HepG2 (cell line): ENCODE measurements around the gene PPP2R2C.

Source experiments
- CEBPG ChIP-seq: IDR thresholded peaks from 2 replicates; pipeline ENCODE4 v1.6.1; 2016
- ELF4 ChIP-seq: sonication (generic); formaldehyde crosslinking; IDR thresholded peaks from 2 replicates; pipeline ENCODE4 v1.5.0; 2020; ENCODE audit warnings: missing genetic modification reagents, mild to moderate bottlenecking, moderate library complexity, borderline replicate concordance
- EZH2 ChIP-seq: conservative IDR thresholded peaks from 2 replicates; pipeline ENCODE4 v1.6.1; 2012; ENCODE audit warnings: mild to moderate bottlenecking, low read depth, low read length, moderate library complexity
- KDM1A ChIP-seq: IDR thresholded peaks from 2 replicates; pipeline ENCODE4 v1.6.1; 2016; ENCODE audit warnings: missing compliant biosample characterization
- POLR2A ChIP-seq, 2 experiments: IDR thresholded peaks; 2 replicates each; pipeline ENCODE4 v1.6.1; 2011; ENCODE audit warnings: low read depth in 2 of 2, low read length in 2 of 2, mild to moderate bottlenecking in 1 of 2, moderate library complexity in 1 of 2; ENCODE audit not compliant: insufficient read depth in 1 of 2
- POLR2AphosphoS5 ChIP-seq: IDR thresholded peaks from 2 replicates; pipeline ENCODE4 v1.6.1; 2012; ENCODE audit warnings: low read depth, low read length
- REST ChIP-seq, 2 experiments: IDR thresholded peaks; 2 replicates each; pipeline ENCODE4 v1.6.1; 2011 to 2012; ENCODE audit warnings: low read length in 2 of 2, borderline replicate concordance in 1 of 2, low read depth in 1 of 2, mild to moderate bottlenecking in 1 of 2, moderate library complexity in 1 of 2
- TCF12 ChIP-seq, 2 experiments: fragments of 450-650 bp in 1 of 2; sonication (generic) in 1 of 2; formaldehyde crosslinking in 1 of 2; IDR thresholded peaks; 2 replicates each; pipeline versions ENCODE4 v1.6.1 to v1.8.0; 2017 to 2022; ENCODE audit warnings: antibody characterized with exemption in 1 of 2, mild to moderate bottlenecking in 1 of 2, missing genetic modification reagents in 1 of 2, moderate library complexity in 1 of 2
- ZNF609 ChIP-seq: sonication (generic); formaldehyde crosslinking; IDR thresholded peaks from 2 replicates; pipeline ENCODE4 v1.4.0; 2020; ENCODE audit warnings: mild to moderate bottlenecking, missing genetic modification reagents, borderline replicate concordance

GRCh38 chr4:6295495-6295894 is 176.9 kb downstream of the PPP2R2C start:
- TF ChIP-seq EZH2 (no peak), KDM1A (CRISPR knock-in tag) (no peak), REST (IDR thresholded peaks at IDR 0.05; ENCODE audit: borderline replicate concordance in 1 of 2, low read depth in 1 of 2, low read length in 2 of 2) (no peak), POLR2A (IDR thresholded peaks at IDR 0.05; ENCODE audit: insufficient read depth in 1 of 2, low read depth in 2 of 2, low read length in 2 of 2) (no peak), POLR2AphosphoS5 (no peak), TCF12 (IDR thresholded peaks at IDR 0.05) (no peak), TCF12 (CRISPR knock-in tag; IDR thresholded peaks at IDR 0.05) (no peak), ELF4 (CRISPR knock-in tag) (no peak), ZNF609 (CRISPR knock-in tag) (no peak), CEBPG (CRISPR knock-in tag) (no peak)
